Ovary (tissue), 9 donors: ENCODE results near the gene CACHD1. TPM values are rescaled to one million over a fixed set of nuclear protein-coding genes. Genes with fewer than 3 reads are reported as not detected.
"Not testable (repeated sequence)": the region's sequence is repeated elsewhere in the genome, so short reads cannot be mapped to it uniquely, and the experiment has no call there.

Experiments
- DNase-seq, 5 donors: peaks; one replicate each; pipeline ENCODE4 v3.0.0-alpha.2; 2019 to 2020
- H3K27ac ChIP-seq, 2 donors: fragments of 200-600 bp; one replicate each; pipeline versions ENCODE4 v1.5.1 to v1.8.0; 2019 to 2022
- H3K27me3 ChIP-seq: fragments of 200-600 bp; one replicate; pipeline ENCODE4 v1.8.0; 2022
- H3K36me3 ChIP-seq: fragments of 200-600 bp; sonication (generic); one replicate; pipeline ENCODE4 v1.5.1; 2019
- H3K4me1 ChIP-seq: one replicate; pipeline ENCODE4 v1.8.1; 2013; ENCODE audit warnings: mild to moderate bottlenecking, moderate library complexity; ENCODE audit not compliant: insufficient read depth
- H3K4me3 ChIP-seq: fragments of 200-600 bp; sonication (generic); one replicate; pipeline ENCODE4 v1.5.1; 2017
- H3K9me3 ChIP-seq, 2 donors: fragments of 200-600 bp in 1 of 2; sonication (generic) in 1 of 2; one replicate each; pipeline versions ENCODE4 v1.5.1 to v1.8.1; 2013 to 2019; ENCODE audit warnings: mild to moderate bottlenecking in 1 of 2, moderate library complexity in 1 of 2
- CTCF ChIP-seq, 3 donors: fragments of 450-650 bp in 2 of 3; fragments of 200-600 bp in 1 of 3; IDR thresholded peaks; one replicate each; pipeline versions ENCODE4 v1.5.1 to v1.8.0; 2016 to 2022; ENCODE audit warnings: antibody characterized with exemption in 3 of 3, mild to moderate bottlenecking in 1 of 3
- EP300 ChIP-seq: sonication (generic); formaldehyde crosslinking; IDR thresholded peaks from one replicate; pipeline ENCODE4 v1.6.1; 2017; ENCODE audit warnings: antibody characterized with exemption
- POLR2A ChIP-seq: fragments of 450-650 bp; IDR thresholded peaks from one replicate; pipeline ENCODE4 v1.6.1; 2017; ENCODE audit warnings: antibody characterized with exemption, mild to moderate bottlenecking, moderate library complexity
- WGBS, 3 donors: extraction: QIAGEN DNeasy Blood & Tissue Kit in 1 of 3; methylation state at CpG; one replicate each; pipeline versions ENCODE4 v1.1.5 to v1.1.7; 2013 to 2017; 5-methylcytosine and 5-hydroxymethylcytosine counted together
- intact Hi-C, 4 donors: fragments of 100-400 bp; cut with DNase I; formaldehyde crosslinking; loops; one replicate each; pipeline versions ENCODE4 v1.11.0 to v1.15.1; 2022 to 2023
- polyA plus RNA-seq, 2 donors: library from polyadenylated mRNA; stranded (reverse); fragments of 200-250 nt in 1 of 2; fragments of 350-450 nt in 1 of 2; fragmentation: Illumina TruSeq in 1 of 2; extraction: RNeasy Lipid Tissue Mini Kit (QIAGEN cat#74804) in 1 of 2; gene quantifications; one replicate each; pipeline ENCODE4 v1.2.3, GENCODE V29; 2013 to 2014
- total RNA-seq, 7 donors: library from RNA; depleted of rRNA in 2 of 7; stranded (reverse); fragments of >200 nt in 2 of 7; fragmentation: NEBNext Ultra II Directional in 3 of 7; extraction: Animal tissue kit (Norgen Biotek cat#: 25700) in 3 of 7; gene quantifications; one replicate each; pipeline versions ENCODE4 v1.1.0 to v1.2.4, GENCODE V29; 2016 to 2023
- donor health status: DM: no; HTN: no; CAD: no; lungs with moderate emphysema.
- donor health status: DM: no; HTN: no; CAD: no.
- donor health status: Bipolar disorder and iron deficiency.
- donor health status: DM: yes; HTN: yes; CAD: no.
- donor health status: DM: no; HTN: no; CAD: no.
- donor health status: DM: yes; HTN: yes; CAD: no.

The CACHD1 gene
- total and polyA plus RNA-seq, 9 donors, result 17.0 to 33.1 (median 23.2) TPM

- no peaks in the 10 kb centered on the region for H3K9me3 ChIP-seq
- no peak overlapping the region for H3K27ac ChIP-seq
- H3K4me1 ChIP-seq, result no peaks in the 10 kb centered on the region
- TF ChIP-seq CTCF (IDR thresholded peaks at IDR 0.05), result no peak
- TF ChIP-seq POLR2A, result no peak
- no peak for TF ChIP-seq EP300
- intact Hi-C loops, result no loop called here
- H3K27me3 ChIP-seq, result no peaks in the 10 kb centered on the region
- DNase-seq, result no peak
- WGBS, 3 donors, result 67 to 72% (median 68%) methylated on average over 2 of the region's 2 CpGs
- no peaks in the 10 kb centered on the region for H3K36me3 ChIP-seq
- no peak overlapping the region for H3K4me3 ChIP-seq
These were observed 251.7 kb downstream of the CACHD1 start for GRCh38 chr1:64721576-64722145.

DNA sequence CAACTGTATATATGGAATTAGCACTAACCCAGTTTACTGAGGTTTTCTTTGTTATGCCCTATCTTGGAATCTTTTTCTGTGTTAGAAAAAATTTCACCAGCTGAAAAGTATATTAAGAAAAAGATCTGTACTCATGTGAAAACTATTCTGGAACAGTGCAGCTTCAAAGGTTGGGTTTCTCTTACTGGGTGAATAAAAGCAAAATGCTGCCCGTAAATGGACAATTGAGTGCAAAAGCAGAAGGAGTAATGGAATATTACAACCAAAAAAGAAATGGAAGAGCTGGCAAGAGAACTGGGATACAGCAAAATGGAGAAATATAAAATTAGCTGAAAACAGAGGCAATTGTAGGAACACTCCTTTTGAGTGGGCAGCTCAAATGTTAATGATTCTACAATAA, 257.9 kb downstream of the CACHD1 start:
- TF ChIP-seq CTCF (IDR thresholded peaks at IDR 0.05), result no peak
- TF ChIP-seq POLR2A, result no peak
- no peak for TF ChIP-seq EP300
- 73 to 80% (median 75%) methylated on average over 1 of the region's 1 CpG for WGBS, 3 donors
- H3K9me3 ChIP-seq, result no peaks in the 10 kb centered on the region
- H3K4me1 ChIP-seq, result no peaks in the 10 kb centered on the region
- no peaks in the 10 kb centered on the region for H3K27me3 ChIP-seq
- DNase-seq, result no peak
- no peak overlapping the region for H3K4me3 ChIP-seq
- no peak overlapping the region for H3K27ac ChIP-seq
- H3K36me3 ChIP-seq, result no peaks in the 10 kb centered on the region
- intact Hi-C loops, result no loop called here

- intact Hi-C loops, result no loop called here
- DNase-seq, result no peak
- no peaks in the 10 kb centered on the region for H3K36me3 ChIP-seq
- WGBS, 3 donors, result 50 to 63% (median 60%) methylated on average over 3 of the region's 3 CpGs
- H3K9me3 ChIP-seq, result no peaks in the 10 kb centered on the region
- TF ChIP-seq CTCF (IDR thresholded peaks at IDR 0.05), result no peak
- no peak for TF ChIP-seq POLR2A
- TF ChIP-seq EP300, result no peak
- no peak overlapping the region for H3K4me3 ChIP-seq
- no peaks in the 10 kb centered on the region for H3K27me3 ChIP-seq
- no peak overlapping the region for H3K27ac ChIP-seq
- H3K4me1 ChIP-seq, result no peaks in the 10 kb centered on the region
These were observed 263.8 kb downstream of the CACHD1 start for GRCh38 chr1:64733581-64734286.

- H3K9me3 ChIP-seq, result no peaks in the 10 kb centered on the region
- H3K27ac ChIP-seq, result no peak overlapping the region
- 41 to 44% (median 43%) methylated on average over 3 of the region's 3 CpGs for WGBS, 3 donors
- H3K36me3 ChIP-seq, result no peaks in the 10 kb centered on the region
- no peaks in the 10 kb centered on the region for H3K27me3 ChIP-seq
- TF ChIP-seq EP300 (no peak), CTCF (IDR thresholded peaks at IDR 0.05) (no peak), POLR2A (no peak)
- no peaks in the 10 kb centered on the region for H3K4me1 ChIP-seq
- DNase-seq, result no peak
- no peak overlapping the region for H3K4me3 ChIP-seq
- intact Hi-C loops, result no loop called here
These were observed 264.3 kb downstream of the CACHD1 start for GRCh38 chr1:64734287-64734652.

GRCh38 chr1:64740687-64741086, 270.8 kb downstream of the CACHD1 start:
- H3K4me1 ChIP-seq, H3K4me3 ChIP-seq, H3K9me3 ChIP-seq, intact Hi-C loops, H3K27ac ChIP-seq, H3K36me3 ChIP-seq, H3K27me3 ChIP-seq, DNase-seq: not testable (repeated sequence)
- WGBS, 3 donors, result 92 to 98% (median 97%) methylated on average over 1 of the region's 1 CpG
